ENCODE data around the gene HRAS. TPM values are rescaled to one million over a fixed set of nuclear protein-coding genes. Genes with fewer than 3 reads are reported as not detected.

The HRAS gene
- total and polyA plus RNA-seq, 2 donors (not counting 3 experiments of a cell fraction or from before 2014, with no cell fraction given): 103 to 109 TPM

DNA sequence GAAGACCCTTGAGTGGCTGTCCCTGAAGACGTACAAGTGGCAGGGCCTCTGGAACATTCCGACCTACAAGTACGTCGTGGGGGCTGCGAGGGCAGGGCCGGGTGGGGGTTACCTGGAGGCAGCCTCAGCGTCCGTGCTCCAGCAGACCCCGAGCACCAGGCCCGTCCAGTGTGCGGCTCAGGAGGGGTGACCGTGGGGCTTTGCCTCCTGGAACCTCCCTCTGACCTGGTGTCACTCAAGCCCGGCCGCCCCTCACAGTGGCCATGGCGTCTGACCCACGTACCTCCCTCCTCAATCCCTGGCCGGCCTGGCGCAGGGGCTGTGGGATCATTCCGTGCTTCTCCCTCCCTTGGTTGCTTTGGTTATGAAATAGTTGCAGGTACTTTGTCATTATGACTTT is 46.8 kb downstream of the HRAS start:
- FAIRE-seq (no peak), DNase-seq (ENCODE audit: low read depth, low spot score) (no peak)
- H4K20me1 ChIP-seq (replicated peaks; ENCODE audit: control insufficient read depth, extremely low read depth, insufficient read depth, low read length): no peaks in the 10 kb centered on the region
- H3K4me2 ChIP-seq (ENCODE audit: insufficient read depth, low read length): no peak overlapping the region
- intact Hi-C loops (cut with micrococcal nuclease): no loop called here
- no peaks in the 10 kb centered on the region for H3K9me3 ChIP-seq (replicated peaks; ENCODE audit: control insufficient read depth, insufficient read depth, low read length)
- H3K9ac ChIP-seq (replicated peaks; ENCODE audit: extremely low read depth, insufficient read depth, low read length): no peak overlapping the region
- no peaks in the 10 kb centered on the region for H3K27me3 ChIP-seq (ENCODE audit: control insufficient read depth in 2 of 2, insufficient read depth in 2 of 2, low read length in 2 of 2)
- ChIA-PET POLR2A (no interaction called here), CTCF (no interaction called here)
- no TSS peak for BruUV-seq (replicated peaks)
- TF ChIP-seq MYC (IDR thresholded peaks at IDR 0.05; ENCODE audit: low read depth, low read length) (no peak), GATA2 (IDR thresholded peaks at IDR 0.05; ENCODE audit: insufficient read depth, insufficient read length, low read depth, low read length) (no peak), MAX (IDR thresholded peaks at IDR 0.05; ENCODE audit: insufficient read depth, insufficient read length) (no peak), JUN (IDR thresholded peaks at IDR 0.05; ENCODE audit: borderline replicate concordance, insufficient read depth, insufficient read length, low read depth) (no peak), EZH2 (IDR thresholded peaks at IDR 0.05; ENCODE audit: borderline replicate concordance, low read depth, low read length, severe bottlenecking) (no peak)
- TF ChIP-seq, protein P1, sequence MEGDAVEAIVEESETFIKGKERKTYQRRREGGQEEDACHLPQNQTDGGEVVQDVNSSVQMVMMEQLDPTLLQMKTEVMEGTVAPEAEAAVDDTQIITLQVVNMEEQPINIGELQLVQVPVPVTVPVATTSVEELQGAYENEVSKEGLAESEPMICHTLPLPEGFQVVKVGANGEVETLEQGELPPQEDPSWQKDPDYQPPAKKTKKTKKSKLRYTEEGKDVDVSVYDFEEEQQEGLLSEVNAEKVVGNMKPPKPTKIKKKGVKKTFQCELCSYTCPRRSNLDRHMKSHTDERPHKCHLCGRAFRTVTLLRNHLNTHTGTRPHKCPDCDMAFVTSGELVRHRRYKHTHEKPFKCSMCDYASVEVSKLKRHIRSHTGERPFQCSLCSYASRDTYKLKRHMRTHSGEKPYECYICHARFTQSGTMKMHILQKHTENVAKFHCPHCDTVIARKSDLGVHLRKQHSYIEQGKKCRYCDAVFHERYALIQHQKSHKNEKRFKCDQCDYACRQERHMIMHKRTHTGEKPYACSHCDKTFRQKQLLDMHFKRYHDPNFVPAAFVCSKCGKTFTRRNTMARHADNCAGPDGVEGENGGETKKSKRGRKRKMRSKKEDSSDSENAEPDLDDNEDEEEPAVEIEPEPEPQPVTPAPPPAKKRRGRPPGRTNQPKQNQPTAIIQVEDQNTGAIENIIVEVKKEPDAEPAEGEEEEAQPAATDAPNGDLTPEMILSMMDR (IDR thresholded peaks at IDR 0.05; ENCODE audit: extremely low read depth in 1 of 2, insufficient read depth in 1 of 2, low read depth in 1 of 2, low read length in 2 of 2): no peak
- dilution Hi-C loops (cut with MboI; ENCODE audit: extremely low pct_ligation_motif_present, low sequenced_read_pairs): no loop called here
- no peaks in the 10 kb centered on the region for H3K9me1 ChIP-seq (replicated peaks; ENCODE audit: control insufficient read depth, extremely low read depth, insufficient read depth, low read length)
- no peak overlapping the region for H3K4me3 ChIP-seq (replicated peaks in 1 of 3; ENCODE audit: insufficient read depth in 1 of 3, low read depth in 1 of 3, low read length in 3 of 3)
- H2AFZ ChIP-seq (ENCODE audit: low read depth, low read length): no peak overlapping the region
- H3K79me2 ChIP-seq (ENCODE audit: control insufficient read depth, insufficient read depth, low read length): peaks cover 4% of the 10 kb centered on the region
- H3K27ac ChIP-seq (ENCODE audit: insufficient read depth, low read depth, low read length): no peak overlapping the region
- peaks cover 2 to 17% of the 10 kb centered on the region in 2 experiments for H3K36me3 ChIP-seq (ENCODE audit: control insufficient read depth in 2 of 2, extremely low read depth in 1 of 2, insufficient read depth in 2 of 2, low read length in 2 of 2)
- H3K4me1 ChIP-seq (ENCODE audit: control insufficient read depth, extremely low read depth, insufficient read depth, low read length): no peaks in the 10 kb centered on the region

Data from endothelial cell of umbilical vein (primary cell).